ENCODE results near the gene PIGS.

The PIGS gene

GRCh38 chr17:28549236-28550132, 21.8 kb downstream of the PIGS start:
- no peak for DNase-seq
- Histone ChIP-seq H3K9ac (ENCODE audit: low read length) (no peak overlapping the region), H3K4me3 (ENCODE audit: low read depth, low read length) (no peak overlapping the region), H3K4me2 (ENCODE audit: low read length) (no peak overlapping the region), H3K23ac (ENCODE audit: low read length) (no peak overlapping the region), H4K91ac (ENCODE audit: low read depth, low read length) (no peak overlapping the region), H2BK12ac (ENCODE audit: low read length) (no peak overlapping the region), H3K4ac (ENCODE audit: low read depth, low read length) (no peak overlapping the region), H3K36me3 (ENCODE audit: control insufficient read depth in 1 of 2, insufficient read depth in 2 of 2, low read length in 2 of 2) (peaks cover 20 to 28% of the 10 kb centered on the region in 2 experiments), H3K27ac (ENCODE audit: low read depth, low read length) (no peak overlapping the region), H3K4me1 (ENCODE audit: control insufficient read depth in 1 of 2, insufficient read depth in 2 of 2, low read length in 2 of 2) (peaks cover 8 to 9% of the 10 kb centered on the region in 2 experiments), H2BK120ac (ENCODE audit: insufficient read depth, low read length, poor library complexity) (no peak overlapping the region), H2AK5ac (ENCODE audit: low read length) (no peak overlapping the region), H3K18ac (ENCODE audit: low read length) (no peak overlapping the region), H3K79me2 (ENCODE audit: control insufficient read depth, insufficient read depth, low read length, poor library complexity) (peaks cover 5% of the 10 kb centered on the region), H3K79me1 (ENCODE audit: low read length) (peaks cover 5% of the 10 kb centered on the region), H2BK5ac (ENCODE audit: low read depth, low read length, poor library complexity) (no peak overlapping the region), H4K8ac (ENCODE audit: low read depth, low read length) (no peak overlapping the region), H2AFZ (ENCODE audit: insufficient read depth, low read length, poor library complexity) (no peak overlapping the region), H3K27me3 (ENCODE audit: insufficient read depth, low read length) (no peaks in the 10 kb centered on the region), H4K12ac (ENCODE audit: low read depth, low read length) (no peak overlapping the region), H3K9me3 (ENCODE audit: insufficient read depth, low read depth, low read length) (peaks cover 2% of the 10 kb centered on the region), H3K14ac (ENCODE audit: low read length) (no peak overlapping the region)
- WGBS (ENCODE audit: extremely low coverage, insufficient coverage, insufficient read length): no CpG with 5 or more reads among the region's 3 CpGs

GRCh38 chr17:28548417-28549130, 22.8 kb downstream of the PIGS start:
- Histone ChIP-seq H4K91ac (ENCODE audit: low read depth, low read length) (no peak overlapping the region), H3K27ac (ENCODE audit: low read depth, low read length) (no peak overlapping the region), H4K12ac (ENCODE audit: low read depth, low read length) (no peak overlapping the region), H2AFZ (ENCODE audit: insufficient read depth, low read length, poor library complexity) (no peak overlapping the region), H3K4ac (ENCODE audit: low read depth, low read length) (no peak overlapping the region), H2BK120ac (ENCODE audit: insufficient read depth, low read length, poor library complexity) (no peak overlapping the region), H3K14ac (ENCODE audit: low read length) (no peak overlapping the region), H3K18ac (ENCODE audit: low read length) (no peak overlapping the region), H2BK5ac (ENCODE audit: low read depth, low read length, poor library complexity) (no peak overlapping the region), H2AK5ac (ENCODE audit: low read length) (no peak overlapping the region), H3K27me3 (ENCODE audit: insufficient read depth, low read length) (no peaks in the 10 kb centered on the region), H3K4me1 (ENCODE audit: control insufficient read depth in 1 of 2, insufficient read depth in 2 of 2, low read length in 2 of 2) (peaks cover 8 to 9% of the 10 kb centered on the region in 2 experiments), H3K23ac (ENCODE audit: low read length) (no peak overlapping the region), H4K8ac (ENCODE audit: low read depth, low read length) (no peak overlapping the region), H3K4me2 (ENCODE audit: low read length) (no peak overlapping the region), H3K79me1 (ENCODE audit: low read length) (peaks cover 5% of the 10 kb centered on the region), H3K4me3 (ENCODE audit: low read depth, low read length) (no peak overlapping the region), H3K9me3 (ENCODE audit: insufficient read depth, low read depth, low read length) (peaks cover 2% of the 10 kb centered on the region), H3K9ac (ENCODE audit: low read length) (no peak overlapping the region), H3K79me2 (ENCODE audit: control insufficient read depth, insufficient read depth, low read length, poor library complexity) (peaks cover 5% of the 10 kb centered on the region), H3K36me3 (ENCODE audit: control insufficient read depth in 1 of 2, insufficient read depth in 2 of 2, low read length in 2 of 2) (peaks cover 11 to 19% of the 10 kb centered on the region in 2 experiments), H2BK12ac (ENCODE audit: low read length) (no peak overlapping the region)
- no CpG with 5 or more reads among the region's 6 CpGs for WGBS (ENCODE audit: extremely low coverage, insufficient coverage, insufficient read length)
- no peak for DNase-seq

- Histone ChIP-seq H4K8ac (ENCODE audit: low read depth, low read length) (no peak overlapping the region), H2AFZ (ENCODE audit: insufficient read depth, low read length, poor library complexity) (no peak overlapping the region), H2BK120ac (ENCODE audit: insufficient read depth, low read length, poor library complexity) (no peak overlapping the region), H3K79me2 (ENCODE audit: control insufficient read depth, insufficient read depth, low read length, poor library complexity) (peaks cover 5% of the 10 kb centered on the region), H3K14ac (ENCODE audit: low read length) (no peak overlapping the region), H4K91ac (ENCODE audit: low read depth, low read length) (no peak overlapping the region), H3K9ac (ENCODE audit: low read length) (no peak overlapping the region), H3K36me3 (ENCODE audit: control insufficient read depth in 1 of 2, insufficient read depth in 2 of 2, low read length in 2 of 2) (peaks cover 10 to 15% of the 10 kb centered on the region in 2 experiments), H2AK5ac (ENCODE audit: low read length) (no peak overlapping the region), H3K27ac (ENCODE audit: low read depth, low read length) (no peak overlapping the region), H3K4me1 (ENCODE audit: control insufficient read depth in 1 of 2, insufficient read depth in 2 of 2, low read length in 2 of 2) (peaks cover 7 to 8% of the 10 kb centered on the region in 2 experiments), H2BK12ac (ENCODE audit: low read length) (no peak overlapping the region), H3K23ac (ENCODE audit: low read length) (no peak overlapping the region), H3K4me2 (ENCODE audit: low read length) (no peak overlapping the region), H3K4me3 (ENCODE audit: low read depth, low read length) (no peak overlapping the region), H3K9me3 (ENCODE audit: insufficient read depth, low read depth, low read length) (peaks cover 2% of the 10 kb centered on the region), H3K4ac (ENCODE audit: low read depth, low read length) (no peak overlapping the region), H4K12ac (ENCODE audit: low read depth, low read length) (no peak overlapping the region), H3K27me3 (ENCODE audit: insufficient read depth, low read length) (no peaks in the 10 kb centered on the region), H3K18ac (ENCODE audit: low read length) (no peak overlapping the region), H2BK5ac (ENCODE audit: low read depth, low read length, poor library complexity) (no peak overlapping the region), H3K79me1 (ENCODE audit: low read length) (peaks cover 5% of the 10 kb centered on the region)
- DNase-seq: peak; percentile 32 to 76
- WGBS (ENCODE audit: extremely low coverage, insufficient coverage, insufficient read length): no CpG with 5 or more reads among the region's 26 CpGs
These were observed 23.5 kb downstream of the PIGS start for GRCh38 chr17:28547623-28548416.

GRCh38 chr17:28547096-28547622, 24.2 kb downstream of the PIGS start:
- H3K18ac ChIP-seq (ENCODE audit: low read length): no peak overlapping the region

More at GRCh38 chr17:28547096-28547622, 24.2 kb downstream of the PIGS start:
- peaks cover 5 to 6% of the 10 kb centered on the region in 2 experiments for H3K4me1 ChIP-seq (ENCODE audit: control insufficient read depth in 1 of 2, insufficient read depth in 2 of 2, low read length in 2 of 2)
- no peak overlapping the region for H3K4ac ChIP-seq (ENCODE audit: low read depth, low read length)
- no CpG with 5 or more reads among the region's 14 CpGs for WGBS (ENCODE audit: extremely low coverage, insufficient coverage, insufficient read length)
- no peak overlapping the region for H3K4me2 ChIP-seq (ENCODE audit: low read length)
- H2BK12ac ChIP-seq (ENCODE audit: low read length): no peak overlapping the region
- H3K36me3 ChIP-seq (ENCODE audit: control insufficient read depth in 1 of 2, insufficient read depth in 2 of 2, low read length in 2 of 2): peaks cover 10 to 15% of the 10 kb centered on the region in 2 experiments
- no peak overlapping the region for H4K8ac ChIP-seq (ENCODE audit: low read depth, low read length)
- DNase-seq: no peak
- no peak overlapping the region for H2BK120ac ChIP-seq (ENCODE audit: insufficient read depth, low read length, poor library complexity)
- no peak overlapping the region for H2BK5ac ChIP-seq (ENCODE audit: low read depth, low read length, poor library complexity)
- no peak overlapping the region for H3K27ac ChIP-seq (ENCODE audit: low read depth, low read length)
- no peak overlapping the region for H2AK5ac ChIP-seq (ENCODE audit: low read length)
- no peak overlapping the region for H4K91ac ChIP-seq (ENCODE audit: low read depth, low read length)
- H2AFZ ChIP-seq (ENCODE audit: insufficient read depth, low read length, poor library complexity): no peak overlapping the region
- H3K27me3 ChIP-seq (ENCODE audit: insufficient read depth, low read length): no peaks in the 10 kb centered on the region
- peaks cover 3% of the 10 kb centered on the region for H3K79me1 ChIP-seq (ENCODE audit: low read length)
- no peak overlapping the region for H3K4me3 ChIP-seq (ENCODE audit: low read depth, low read length)
- H3K79me2 ChIP-seq (ENCODE audit: control insufficient read depth, insufficient read depth, low read length, poor library complexity): peaks cover 3% of the 10 kb centered on the region
- peaks cover 2% of the 10 kb centered on the region for H3K9me3 ChIP-seq (ENCODE audit: insufficient read depth, low read depth, low read length)
- H3K9ac ChIP-seq (ENCODE audit: low read length): no peak overlapping the region
- H3K14ac ChIP-seq (ENCODE audit: low read length): no peak overlapping the region
- H3K23ac ChIP-seq (ENCODE audit: low read length): no peak overlapping the region
- no peak overlapping the region for H4K12ac ChIP-seq (ENCODE audit: low read depth, low read length)
